Esophagus squamous epithelium (tissue), 5 donors: ENCODE results near the gene KCNQ1. TPM values are rescaled to one million over a fixed set of nuclear protein-coding genes. Genes with fewer than 3 reads are reported as not detected.

Experiments
- DNase-seq: peaks from one replicate; lab custom pipeline; 2025; lab: John Stamatoyannopoulos, UW
- H3K27ac ChIP-seq, 4 donors: fragments of 200-600 bp; sonication (generic); one replicate each; pipeline ENCODE4 v1.5.1; 2016 to 2019; ENCODE audit warnings: mild to moderate bottlenecking in 1 of 4
- H3K27me3 ChIP-seq, 4 donors: fragments of 200-600 bp; sonication (generic); 1 replicate in 3 of 4; 2 replicates in 1 of 4; pipeline versions ENCODE4 v1.5.1 to v1.6.0; 2017 to 2021; ENCODE audit warnings: antibody characterized with exemption in 1 of 4
- H3K36me3 ChIP-seq, 3 donors: fragments of 200-600 bp; sonication (generic); one replicate each; pipeline ENCODE4 v1.5.1; 2016 to 2019
- H3K4me1 ChIP-seq, 3 donors: fragments of 200-600 bp; sonication (generic); one replicate each; pipeline ENCODE4 v1.5.1; 2017 to 2019
- H3K4me3 ChIP-seq, 4 donors: fragments of 200-600 bp; sonication (generic); 1 replicate in 3 of 4; 2 replicates in 1 of 4; pipeline ENCODE4 v1.5.1; 2016 to 2019; ENCODE audit warnings: mild to moderate bottlenecking in 2 of 4, moderate library complexity in 1 of 4
- H3K9me3 ChIP-seq, 3 donors: fragments of 200-600 bp; sonication (generic); one replicate each; pipeline ENCODE4 v1.5.1; 2016 to 2019
- POLR2A ChIP-seq, 4 donors: fragments of 450-650 bp; IDR thresholded peaks; one replicate each; pipeline ENCODE4 v1.6.1; 2017; ENCODE audit warnings: antibody characterized with exemption in 4 of 4, mild to moderate bottlenecking in 4 of 4, moderate library complexity in 3 of 4
- WGBS, 2 donors: methylation state at CpG; one replicate each; pipeline ENCODE4 v1.1.5; 2018; 5-methylcytosine and 5-hydroxymethylcytosine counted together
- intact Hi-C: fragments of 100-400 bp; cut with DNase I; formaldehyde crosslinking; loops from one replicate; pipeline ENCODE4 v1.15.0; 2022
- total RNA-seq, 4 donors: library from RNA; depleted of rRNA; stranded (reverse); fragments of >200 nt; gene quantifications; one replicate each; pipeline ENCODE4 v1.1.0, GENCODE V29; 2016
- TF ChIP-seq, protein P1 (sequence below), 6 experiments: fragments of 450-650 bp in 4 of 6; fragments of 200-600 bp in 2 of 6; sonication (generic) in 2 of 6; IDR thresholded peaks; one replicate each; pipeline ENCODE4 v1.5.1; 2016 to 2019; ENCODE audit warnings: antibody characterized with exemption in 6 of 6, mild to moderate bottlenecking in 4 of 6, moderate library complexity in 4 of 6
- donor health status: DM: yes; HTN: yes; CAD: no.

Gene KCNQ1
- total RNA-seq, 4 donors from 2014 or later: 0.61 to 3.1 (median 0.72) TPM

DNA sequence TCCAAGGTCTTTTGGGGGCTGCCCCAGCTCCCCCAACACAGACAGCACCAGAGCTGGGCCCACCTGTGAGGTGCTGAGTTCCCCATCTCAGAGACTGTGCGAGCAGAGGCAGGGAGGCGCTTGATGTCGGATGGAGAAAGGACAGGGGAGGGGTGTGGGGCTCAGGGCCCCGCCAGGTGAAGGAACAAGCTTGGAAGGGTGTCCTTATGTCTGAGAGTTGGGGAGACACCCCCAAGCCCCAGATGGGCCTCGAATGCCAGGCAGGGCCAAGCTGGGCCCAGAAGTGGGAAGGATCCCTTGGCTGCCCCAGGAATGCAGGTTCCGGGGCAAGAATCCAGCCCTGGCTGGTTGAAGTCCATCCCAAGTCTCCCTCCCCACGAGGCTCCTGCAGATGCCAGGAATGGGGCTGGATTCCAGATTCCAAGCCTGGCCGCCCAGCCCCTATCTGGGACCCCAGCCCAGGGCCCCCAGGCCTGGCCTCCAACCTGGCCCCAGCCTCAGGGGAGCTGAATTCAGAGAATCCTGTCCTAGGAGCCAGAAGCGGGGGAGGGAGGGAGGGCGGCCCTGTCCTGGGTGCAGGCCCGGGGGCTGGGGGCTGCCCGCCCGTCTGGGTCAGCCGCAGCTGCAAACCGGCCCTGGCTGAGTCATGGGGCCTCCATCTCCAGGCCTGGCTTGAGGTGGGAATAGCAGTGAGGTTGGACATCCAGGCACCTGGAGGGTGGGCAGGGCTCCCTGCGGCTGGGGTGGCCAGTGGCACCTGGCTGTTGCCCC is 389.9 kb downstream of the KCNQ1 start:
- H3K4me3 ChIP-seq: no peak overlapping the region
- no peak overlapping the region for H3K27ac ChIP-seq
- intact Hi-C loops: no loop called here
- peaks cover 0 to 15% (median 0%) of the 10 kb centered on the region in 4 donors for H3K27me3 ChIP-seq
- H3K9me3 ChIP-seq: no peaks in the 10 kb centered on the region
- H3K4me1 ChIP-seq: peaks cover 0 to 14% (median 6%) of the 10 kb centered on the region in 3 donors
- TF ChIP-seq, protein P1, sequence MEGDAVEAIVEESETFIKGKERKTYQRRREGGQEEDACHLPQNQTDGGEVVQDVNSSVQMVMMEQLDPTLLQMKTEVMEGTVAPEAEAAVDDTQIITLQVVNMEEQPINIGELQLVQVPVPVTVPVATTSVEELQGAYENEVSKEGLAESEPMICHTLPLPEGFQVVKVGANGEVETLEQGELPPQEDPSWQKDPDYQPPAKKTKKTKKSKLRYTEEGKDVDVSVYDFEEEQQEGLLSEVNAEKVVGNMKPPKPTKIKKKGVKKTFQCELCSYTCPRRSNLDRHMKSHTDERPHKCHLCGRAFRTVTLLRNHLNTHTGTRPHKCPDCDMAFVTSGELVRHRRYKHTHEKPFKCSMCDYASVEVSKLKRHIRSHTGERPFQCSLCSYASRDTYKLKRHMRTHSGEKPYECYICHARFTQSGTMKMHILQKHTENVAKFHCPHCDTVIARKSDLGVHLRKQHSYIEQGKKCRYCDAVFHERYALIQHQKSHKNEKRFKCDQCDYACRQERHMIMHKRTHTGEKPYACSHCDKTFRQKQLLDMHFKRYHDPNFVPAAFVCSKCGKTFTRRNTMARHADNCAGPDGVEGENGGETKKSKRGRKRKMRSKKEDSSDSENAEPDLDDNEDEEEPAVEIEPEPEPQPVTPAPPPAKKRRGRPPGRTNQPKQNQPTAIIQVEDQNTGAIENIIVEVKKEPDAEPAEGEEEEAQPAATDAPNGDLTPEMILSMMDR (IDR thresholded peaks at IDR 0.05): no peak
- TF ChIP-seq POLR2A (IDR thresholded peaks at IDR 0.05): no peak
- 50% methylated on average over 1 of the region's 16 CpGs; no CpG with 5 or more reads in 1 of the 2 donors for WGBS, 2 donors
- H3K36me3 ChIP-seq: no peaks in the 10 kb centered on the region
- DNase-seq: no peak

DNA sequence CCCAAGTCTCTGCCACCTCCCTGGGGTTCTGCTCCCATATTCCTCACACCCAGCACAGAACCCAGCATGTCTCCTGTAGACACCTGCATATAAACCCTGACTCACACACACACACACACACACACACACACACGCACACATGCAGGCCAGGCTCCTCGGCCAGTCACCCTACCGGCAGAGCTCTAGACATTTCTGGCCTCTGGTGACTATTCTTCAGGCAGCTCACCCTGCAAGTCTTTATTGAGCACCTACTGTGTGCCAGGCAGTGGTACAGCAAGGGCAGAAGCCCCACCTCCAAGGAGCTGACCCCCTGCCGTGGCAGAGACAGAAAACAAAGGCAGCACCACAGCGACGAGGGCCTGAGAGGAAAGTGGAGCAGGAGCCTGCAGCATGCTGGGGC is 390.5 kb downstream of the KCNQ1 start:
- Histone ChIP-seq H3K4me3 (no peak overlapping the region), H3K9me3 (no peaks in the 10 kb centered on the region), H3K27me3 (peaks cover 0 to 15% (median 0%) of the 10 kb centered on the region in 4 donors), H3K4me1 (peaks cover 0 to 14% (median 6%) of the 10 kb centered on the region in 3 donors), H3K27ac (no peak overlapping the region), H3K36me3 (no peaks in the 10 kb centered on the region)
- TF ChIP-seq, protein P1 (IDR thresholded peaks at IDR 0.05): no peak
- TF ChIP-seq POLR2A (IDR thresholded peaks at IDR 0.05): no peak
- 71 to 86% methylated on average over 6 of the region's 6 CpGs for WGBS, 2 donors
- intact Hi-C loops: no loop called here
- no peak for DNase-seq

DNA sequence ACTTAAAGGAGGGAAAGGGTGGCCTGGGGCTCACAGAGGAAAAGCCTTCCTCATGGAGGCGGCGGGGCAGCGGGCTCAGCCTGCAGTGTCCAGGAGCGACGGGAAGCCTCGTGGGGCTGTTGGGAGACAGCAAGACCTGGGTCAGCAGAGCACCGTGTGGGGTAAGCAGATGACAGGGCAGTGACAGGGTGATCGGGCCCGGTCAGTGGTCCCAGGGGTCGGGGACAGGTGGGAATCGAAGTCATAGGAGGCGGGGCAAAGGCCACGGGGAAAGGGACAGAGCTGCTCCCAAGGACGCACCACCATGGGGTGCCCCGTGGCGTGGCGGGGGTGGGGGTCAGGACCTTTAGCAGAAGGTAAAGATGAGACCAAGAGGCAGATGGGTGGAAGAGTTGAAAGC is 390.9 kb downstream of the KCNQ1 start:
- peaks cover 0 to 15% (median 0%) of the 10 kb centered on the region in 4 donors for H3K27me3 ChIP-seq
- 89 to 90% methylated on average over 17 of the region's 17 CpGs for whole genome bisulfite sequencing, 2 donors
- no peaks in the 10 kb centered on the region for H3K36me3 ChIP-seq
- DNase-seq: no peak
- H3K27ac ChIP-seq: no peak overlapping the region
- intact Hi-C loops: no loop called here
- TF ChIP-seq, protein P1 (IDR thresholded peaks at IDR 0.05): no peak
- no peak for TF ChIP-seq POLR2A (IDR thresholded peaks at IDR 0.05)
- H3K9me3 ChIP-seq: no peaks in the 10 kb centered on the region
- H3K4me3 ChIP-seq: no peak overlapping the region
- H3K4me1 ChIP-seq: peaks cover 0 to 14% (median 6%) of the 10 kb centered on the region in 3 donors

DNA sequence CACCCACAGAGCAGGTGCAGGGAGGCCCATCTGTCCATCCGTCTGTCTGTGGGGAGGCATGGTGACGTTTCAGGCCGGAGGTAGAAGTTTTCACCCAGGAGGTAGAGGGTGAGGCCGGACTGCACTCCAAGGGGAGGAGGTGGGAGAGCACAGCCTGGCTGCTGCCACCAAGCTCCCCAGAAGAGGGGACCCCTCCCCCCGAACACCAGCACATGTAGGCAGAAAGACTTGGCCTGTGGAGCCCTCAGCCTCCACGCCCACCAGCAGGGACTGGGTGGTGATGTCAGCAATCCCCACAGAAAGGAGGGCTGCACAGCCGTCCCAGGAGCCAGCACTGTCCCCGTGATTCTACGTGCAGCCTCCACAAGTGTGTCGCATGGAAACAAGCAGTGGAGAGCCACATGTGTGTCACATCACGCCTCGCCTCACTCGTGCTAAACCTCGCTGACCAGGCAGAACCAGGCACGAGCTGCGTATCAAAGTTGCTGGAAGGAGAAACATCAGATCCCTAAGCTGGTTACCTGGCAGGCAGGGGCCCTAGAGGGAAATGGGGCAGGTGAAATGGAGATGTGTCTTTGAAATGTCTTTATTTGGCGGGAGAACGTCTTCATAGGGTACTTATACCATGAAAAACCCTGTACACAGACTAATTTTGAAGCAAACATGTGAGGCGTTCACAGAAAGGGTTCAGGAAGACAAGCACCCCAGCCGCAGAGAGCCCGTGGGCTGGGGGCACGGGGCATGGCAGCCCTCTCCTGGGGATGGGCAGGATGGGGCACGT is 391.7 kb downstream of the KCNQ1 start:
- intact Hi-C loops: no loop called here
- Histone ChIP-seq H3K27ac (peak overlapping the region in 1 of 4 donors; percentile 42), H3K9me3 (no peaks in the 10 kb centered on the region), H3K27me3 (peaks cover 0 to 15% (median 0%) of the 10 kb centered on the region in 4 donors), H3K4me3 (no peak overlapping the region), H3K4me1 (peaks cover 0 to 14% (median 6%) of the 10 kb centered on the region in 3 donors), H3K36me3 (no peaks in the 10 kb centered on the region)
- no peak for TF ChIP-seq POLR2A (IDR thresholded peaks at IDR 0.05)
- TF ChIP-seq, protein P1 (IDR thresholded peaks at IDR 0.05): no peak
- WGBS, 2 donors: 54 to 60% methylated on average over 13 to 17 of the region's 23 CpGs
- DNase-seq: no peak
